SK-N-SH (cell line): ENCODE data around the gene OXA1L. TPM values are rescaled to one million over a fixed set of nuclear protein-coding genes. Genes with fewer than 3 reads are reported as not detected.
"Not testable (repeated sequence)": the region's sequence is repeated elsewhere in the genome, so short reads cannot be mapped to it uniquely, and the experiment has no call there.

Experiments
- CTCF ChIA-PET: fragments of 300-600, 350-600 bp; formaldehyde crosslinking; extraction: SDS; loops from one replicate; lab custom pipeline; 2021; lab: Yijun Ruan, JAX
- POLR2A ChIA-PET: fragments of 350-600 bp; sonication (Branson Sonifier 250); formaldehyde crosslinking; extraction: SDS; loops from one replicate; lab custom pipeline; 2020; ENCODE audit warnings: antibody characterized with exemption, inconsistent platforms; lab: Yijun Ruan, JAX
- DNase-seq: peaks from one replicate; pipeline ENCODE4 v3.0.0; 2012
- H2AFZ ChIP-seq: fragments of 200-600 bp; sonication (generic); 2 replicates; pipeline ENCODE4 v1.8.1; 2016; ENCODE audit warnings: antibody characterized with exemption, mild to moderate bottlenecking, low read depth
- H3F3A ChIP-seq: fragments of 200-600 bp; sonication (generic); replicated peaks from 2 replicates; pipeline ENCODE3; 2016; ENCODE audit warnings: antibody characterized with exemption, mild to moderate bottlenecking; ENCODE audit not compliant: insufficient read depth
- H3K27ac ChIP-seq, 2 experiments: fragments of 200-500 bp in 1 of 2; fragments of 200-600 bp in 1 of 2; sonication (Bioruptor generic) in 1 of 2; sonication (generic), shearing (Covaris generic) in 1 of 2; 2 replicates each; pipeline versions ENCODE4 v1.5.1 to v1.6.1; 2014 to 2016; ENCODE audit warnings: low read depth in 2 of 2, inconsistent platforms in 1 of 2, low read length in 1 of 2, mild to moderate bottlenecking in 1 of 2, mixed read lengths in 1 of 2
- H3K27me3 ChIP-seq: fragments of 200-600 bp; sonication (generic), shearing (Covaris generic); 2 replicates; pipeline ENCODE4 v1.6.1; 2016; ENCODE audit warnings: mixed run types; ENCODE audit not compliant: insufficient read depth
- H3K36me3 ChIP-seq, 2 experiments: fragments of 200-500 bp in 1 of 2; fragments of 200-600 bp in 1 of 2; sonication (Bioruptor generic) in 1 of 2; sonication (generic) in 1 of 2; replicated peaks in 1 of 2; 2 replicates each; pipeline versions ENCODE3 to v1.5.1; 2014 to 2016; ENCODE audit warnings: low read length in 1 of 2, mild to moderate bottlenecking in 1 of 2; ENCODE audit not compliant: insufficient read depth in 2 of 2, control insufficient read depth in 1 of 2
- H3K4me1 ChIP-seq, 2 experiments: fragments of 200-500 bp in 1 of 2; fragments of 200-600 bp in 1 of 2; sonication (Bioruptor generic) in 1 of 2; sonication (generic), shearing (Covaris generic) in 1 of 2; 2 replicates each; pipeline versions ENCODE4 v1.5.1 to v1.6.1; 2014 to 2016; ENCODE audit warnings: low read depth in 1 of 2, low read length in 1 of 2, mixed run types in 1 of 2; ENCODE audit not compliant: insufficient read depth in 2 of 2, control insufficient read depth in 1 of 2
- H3K4me2 ChIP-seq: fragments of 200-600 bp; sonication (generic), shearing (Covaris generic); 2 replicates; pipeline ENCODE4 v1.6.1; 2017; ENCODE audit warnings: mixed run types
- H3K4me3 ChIP-seq, 2 experiments: fragments of 200-500 bp in 1 of 2; fragments of 200-600 bp in 1 of 2; sonication (Bioruptor generic) in 1 of 2; sonication (generic), shearing (Covaris generic) in 1 of 2; 2 replicates each; pipeline versions ENCODE4 v1.5.1 to v1.8.1; 2014 to 2016; ENCODE audit warnings: low read depth in 2 of 2, inconsistent platforms in 1 of 2, low read length in 1 of 2, mild to moderate bottlenecking in 1 of 2, mixed read lengths in 1 of 2, moderate library complexity in 1 of 2
- H3K79me2 ChIP-seq: fragments of 200-600 bp; sonication (generic); 2 replicates; pipeline ENCODE4 v1.8.1; 2017; ENCODE audit warnings: mild to moderate bottlenecking; ENCODE audit not compliant: insufficient read depth
- H3K9ac ChIP-seq: fragments of 200-600 bp; sonication (generic); 2 replicates; pipeline ENCODE4 v1.6.1; 2017; ENCODE audit warnings: mixed run types
- H3K9me2 ChIP-seq: fragments of 200-600 bp; sonication (generic); 2 replicates; pipeline ENCODE4 v1.6.1; 2017; ENCODE audit warnings: mixed run types
- H3K9me3 ChIP-seq: fragments of 200-600 bp; sonication (generic); 2 replicates; pipeline ENCODE4 v1.6.1; 2017; ENCODE audit warnings: mixed run types, mild to moderate bottlenecking, moderate library complexity
- H4K20me1 ChIP-seq: fragments of 200-600 bp; sonication (generic); 2 replicates; pipeline ENCODE4 v1.6.1; 2017; ENCODE audit warnings: mild to moderate bottlenecking, mixed run types; ENCODE audit not compliant: insufficient read depth
- FOSL2 ChIP-seq: IDR thresholded peaks from 2 replicates; pipeline ENCODE4 v1.4.0; 2012; ENCODE audit warnings: low read depth, mild to moderate bottlenecking, moderate library complexity, borderline replicate concordance
- IRF3 ChIP-seq: fragments of 150-350 bp; IDR thresholded peaks from 2 replicates; pipeline ENCODE4 v1.6.1; 2016; ENCODE audit warnings: mild to moderate bottlenecking, low read depth, low read length
- NFIC ChIP-seq: IDR thresholded peaks from 2 replicates; pipeline ENCODE4 v1.4.0; 2012; ENCODE audit warnings: borderline replicate concordance
- POLR2AphosphoS5 ChIP-seq: IDR thresholded peaks from 2 replicates; pipeline ENCODE4 v1.6.1; 2012; ENCODE audit warnings: low read depth, low read length
- RAD21 ChIP-seq: IDR thresholded peaks from 2 replicates; pipeline ENCODE4 v1.6.1; 2012; ENCODE audit warnings: mild to moderate bottlenecking, low read length
- SIN3A ChIP-seq: IDR thresholded peaks from 2 replicates; pipeline ENCODE4 v1.6.1; 2012; ENCODE audit warnings: low read depth, mild to moderate bottlenecking, low read length, moderate library complexity, borderline replicate concordance
- SMC3 ChIP-seq: IDR thresholded peaks from 2 replicates; pipeline ENCODE4 v1.6.1; 2012; ENCODE audit warnings: low read depth, low read length, improper control_type of control experiment
- WGBS: methylation state at CpG from one replicate; pipeline ENCODE4 v1.1.6; 2017; ENCODE audit warnings: low lambda C conversion rate; 5-methylcytosine and 5-hydroxymethylcytosine counted together
- polyA plus RNA-seq, 3 experiments: library from polyadenylated mRNA; depleted of rRNA; stranded (reverse); fragments of >200 nt; gene quantifications; 2 replicates each; pipeline ENCODE4 v1.2.3, GENCODE V29; 2012
- TF ChIP-seq, protein P1 (sequence below): fragments of 150-350 bp; IDR thresholded peaks from 2 replicates; pipeline ENCODE4 v1.6.1; 2017; ENCODE audit warnings: antibody characterized with exemption, low read length, low read depth, borderline replicate concordance
- TF ChIP-seq, protein P2 (sequence below): IDR thresholded peaks from 2 replicates; pipeline ENCODE4 v1.4.0; 2012; ENCODE audit warnings: low read depth, borderline replicate concordance

The OXA1L gene
- polyA plus RNA-seq, 1 of the 3 experiments (the other 2 are of a cell fraction), result 119 TPM

DNA sequence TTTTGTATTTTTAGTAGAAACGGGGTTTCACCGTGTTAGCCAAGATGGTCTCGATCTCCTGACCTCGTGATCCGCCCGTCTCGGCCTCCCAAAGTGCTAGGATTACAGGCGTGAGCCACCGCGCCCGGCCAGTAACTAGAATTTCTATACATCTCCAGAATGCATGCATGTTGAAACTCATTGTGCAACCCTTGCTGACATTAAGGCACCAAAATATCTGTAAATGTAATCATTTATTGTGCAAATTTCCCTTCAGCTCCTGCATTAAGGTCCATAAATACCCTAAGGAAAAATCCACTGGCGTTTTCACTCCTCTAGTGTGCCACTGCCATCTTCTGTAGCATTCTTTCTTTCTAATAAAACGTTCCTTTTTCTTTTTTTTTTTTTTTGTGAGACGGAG is 30.1 kb upstream of the OXA1L start:
- H3K4me3 ChIP-seq, H3K27ac ChIP-seq, H3K9me2 ChIP-seq, POLR2A ChIA-PET, H3K9me3 ChIP-seq, H3K27me3 ChIP-seq, H3K4me1 ChIP-seq, DNase-seq, H3K9ac ChIP-seq, H3K4me2 ChIP-seq, H3F3A ChIP-seq, H3K79me2 ChIP-seq, H3K36me3 ChIP-seq, H2AFZ ChIP-seq, CTCF ChIA-PET, H4K20me1 ChIP-seq: not testable (repeated sequence)
- WGBS, result 56% methylated on average over 12 of the region's 14 CpGs

- Histone ChIP-seq H3K27ac (no peak overlapping the region), H3K4me2 (no peak overlapping the region), H3F3A (no peaks in the 10 kb centered on the region), H2AFZ (no peak overlapping the region), H3K4me1 (no peaks in the 10 kb centered on the region), H3K79me2 (no peaks in the 10 kb centered on the region), H3K9me2 (no peaks in the 10 kb centered on the region), H3K9me3 (no peaks in the 10 kb centered on the region), H3K27me3 (peaks cover 6% of the 10 kb centered on the region; the same call in 1 of the 2 replicates), H3K9ac (no peak overlapping the region), H3K4me3 (no peak overlapping the region), H3K36me3 (no peaks in the 10 kb centered on the region), H4K20me1 (no peaks in the 10 kb centered on the region)
- no peak for DNase-seq
- 0% methylated on average over 1 of the region's 1 CpG for WGBS
- no peak for TF ChIP-seq IRF3
- TF ChIP-seq, protein P1, sequence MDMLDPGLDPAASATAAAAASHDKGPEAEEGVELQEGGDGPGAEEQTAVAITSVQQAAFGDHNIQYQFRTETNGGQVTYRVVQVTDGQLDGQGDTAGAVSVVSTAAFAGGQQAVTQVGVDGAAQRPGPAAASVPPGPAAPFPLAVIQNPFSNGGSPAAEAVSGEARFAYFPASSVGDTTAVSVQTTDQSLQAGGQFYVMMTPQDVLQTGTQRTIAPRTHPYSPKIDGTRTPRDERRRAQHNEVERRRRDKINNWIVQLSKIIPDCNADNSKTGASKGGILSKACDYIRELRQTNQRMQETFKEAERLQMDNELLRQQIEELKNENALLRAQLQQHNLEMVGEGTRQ, result no peak
- TF ChIP-seq SIN3A, result no peak
- no peak for TF ChIP-seq POLR2AphosphoS5
- TF ChIP-seq, protein P2, sequence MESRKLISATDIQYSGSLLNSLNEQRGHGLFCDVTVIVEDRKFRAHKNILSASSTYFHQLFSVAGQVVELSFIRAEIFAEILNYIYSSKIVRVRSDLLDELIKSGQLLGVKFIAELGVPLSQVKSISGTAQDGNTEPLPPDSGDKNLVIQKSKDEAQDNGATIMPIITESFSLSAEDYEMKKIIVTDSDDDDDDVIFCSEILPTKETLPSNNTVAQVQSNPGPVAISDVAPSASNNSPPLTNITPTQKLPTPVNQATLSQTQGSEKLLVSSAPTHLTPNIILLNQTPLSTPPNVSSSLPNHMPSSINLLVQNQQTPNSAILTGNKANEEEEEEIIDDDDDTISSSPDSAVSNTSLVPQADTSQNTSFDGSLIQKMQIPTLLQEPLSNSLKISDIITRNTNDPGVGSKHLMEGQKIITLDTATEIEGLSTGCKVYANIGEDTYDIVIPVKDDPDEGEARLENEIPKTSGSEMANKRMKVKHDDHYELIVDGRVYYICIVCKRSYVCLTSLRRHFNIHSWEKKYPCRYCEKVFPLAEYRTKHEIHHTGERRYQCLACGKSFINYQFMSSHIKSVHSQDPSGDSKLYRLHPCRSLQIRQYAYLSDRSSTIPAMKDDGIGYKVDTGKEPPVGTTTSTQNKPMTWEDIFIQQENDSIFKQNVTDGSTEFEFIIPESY, result no peak
- no peak for TF ChIP-seq NFIC
- no peak for TF ChIP-seq FOSL2
- TF ChIP-seq RAD21, result no peak
- no peak for TF ChIP-seq SMC3
- ChIA-PET CTCF (no interaction called here), POLR2A (no interaction called here)
Measured at GRCh38 chr14:22737052-22737451, 29.4 kb upstream of the OXA1L start.
